ENCODE data around the gene PREX1. TPM values are rescaled to one million over a fixed set of nuclear protein-coding genes. Genes with fewer than 3 reads are reported as not detected.

Gene PREX1
- total and polyA plus RNA-seq, 3 donors from 2014 or later: 18.0 to 36.5 (median 27.1) TPM

GRCh38 chr20:48627737-48628128, 200.1 kb downstream of the PREX1 start:
- H3K36me3 ChIP-seq (ENCODE audit: low read depth, missing control alignments): no peaks in the 10 kb centered on the region
- peaks cover 3% of the 10 kb centered on the region for H3K4me1 ChIP-seq
- H3K27me3 ChIP-seq: no peaks in the 10 kb centered on the region
- intact Hi-C loops (cut with DNase I; ENCODE audit: low total_unique reads): no loop called here
- 84 to 89% methylated on average over 3 to 16 of the region's 16 CpGs for WGBS, 2 donors
- TF ChIP-seq CTCF (IDR thresholded peaks at IDR 0.05): no peak
- no peak for TF ChIP-seq POLR2A (IDR thresholded peaks at IDR 0.05)
- no peak overlapping the region for H3K27ac ChIP-seq
- DNase-seq: no peak
- H3K4me3 ChIP-seq: no peak overlapping the region
- no peaks in the 10 kb centered on the region for H3K9me3 ChIP-seq

GRCh38 chr20:48626938-48627736, 200.7 kb downstream of the PREX1 start:
- no peak for DNase-seq
- peaks cover 9% of the 10 kb centered on the region for H3K4me1 ChIP-seq
- intact Hi-C loops (cut with DNase I; ENCODE audit: low total_unique reads): no loop called here
- no peak overlapping the region for H3K27ac ChIP-seq
- WGBS, 2 donors: 79 to 86% methylated on average over 11 to 18 of the region's 18 CpGs
- no peaks in the 10 kb centered on the region for H3K9me3 ChIP-seq
- TF ChIP-seq POLR2A (IDR thresholded peaks at IDR 0.05) (no peak), CTCF (IDR thresholded peaks at IDR 0.05) (no peak)
- H3K27me3 ChIP-seq: no peaks in the 10 kb centered on the region
- H3K36me3 ChIP-seq (ENCODE audit: low read depth, missing control alignments): no peaks in the 10 kb centered on the region
- H3K4me3 ChIP-seq: no peak overlapping the region

- Histone ChIP-seq H3K27me3 (no peaks in the 10 kb centered on the region), H3K9me3 (no peaks in the 10 kb centered on the region), H3K4me3 (no peak overlapping the region), H3K36me3 (ENCODE audit: low read depth, missing control alignments) (no peaks in the 10 kb centered on the region), H3K4me1 (peaks cover 17% of the 10 kb centered on the region), H3K27ac (no peak overlapping the region)
- no peak for TF ChIP-seq POLR2A (IDR thresholded peaks at IDR 0.05)
- intact Hi-C loops (cut with DNase I; ENCODE audit: low total_unique reads): no loop called here
- no peak for DNase-seq
- 89 to 91% methylated on average over 19 to 24 of the region's 24 CpGs for WGBS, 2 donors
Measured at GRCh38 chr20:48626226-48626937, 201.4 kb downstream of the PREX1 start.

GRCh38 chr20:48625136-48625900, 202.5 kb downstream of the PREX1 start:
- TF ChIP-seq POLR2A (IDR thresholded peaks at IDR 0.05) (no peak), CTCF (IDR thresholded peaks at IDR 0.05) (no peak)
- 85 to 93% methylated on average over 12 to 29 of the region's 29 CpGs for WGBS, 2 donors
- Histone ChIP-seq H3K4me1 (peaks cover 24% of the 10 kb centered on the region), H3K27me3 (no peaks in the 10 kb centered on the region), H3K4me3 (no peak overlapping the region), H3K9me3 (no peaks in the 10 kb centered on the region), H3K27ac (no peak overlapping the region), H3K36me3 (ENCODE audit: low read depth, missing control alignments) (no peaks in the 10 kb centered on the region)
- intact Hi-C loops (cut with DNase I; ENCODE audit: low total_unique reads): no loop called here
- DNase-seq: no peak
